Suprapubic skin (tissue), 4 donors: ENCODE results near the gene WDR4.

Source experiments
- EP300 ChIP-seq: sonication (generic); formaldehyde crosslinking; IDR thresholded peaks from one replicate; pipeline ENCODE4 v1.6.1; 2017; ENCODE audit warnings: antibody characterized with exemption
- POLR2A ChIP-seq, 2 donors: fragments of 450-650 bp; IDR thresholded peaks; one replicate each; pipeline ENCODE4 v1.6.1; 2017; ENCODE audit warnings: antibody characterized with exemption in 2 of 2, mild to moderate bottlenecking in 2 of 2, moderate library complexity in 2 of 2
- POLR2AphosphoS5 ChIP-seq, 3 donors: sonication (generic); formaldehyde crosslinking; IDR thresholded peaks; one replicate each; pipeline ENCODE4 v1.6.1; 2017; ENCODE audit warnings: antibody characterized with exemption in 3 of 3
- TF ChIP-seq, protein P1 (sequence below), 2 donors: fragments of 200-600 bp in 1 of 2; fragments of 450-650 bp in 1 of 2; sonication (generic) in 1 of 2; IDR thresholded peaks; one replicate each; pipeline ENCODE4 v1.5.1; 2016 to 2019; ENCODE audit warnings: antibody characterized with exemption in 2 of 2, mild to moderate bottlenecking in 1 of 2, moderate library complexity in 1 of 2

GRCh38 chr21:42857216-42857615 is 22.1 kb downstream of the WDR4 start:
- TF ChIP-seq, protein P1, sequence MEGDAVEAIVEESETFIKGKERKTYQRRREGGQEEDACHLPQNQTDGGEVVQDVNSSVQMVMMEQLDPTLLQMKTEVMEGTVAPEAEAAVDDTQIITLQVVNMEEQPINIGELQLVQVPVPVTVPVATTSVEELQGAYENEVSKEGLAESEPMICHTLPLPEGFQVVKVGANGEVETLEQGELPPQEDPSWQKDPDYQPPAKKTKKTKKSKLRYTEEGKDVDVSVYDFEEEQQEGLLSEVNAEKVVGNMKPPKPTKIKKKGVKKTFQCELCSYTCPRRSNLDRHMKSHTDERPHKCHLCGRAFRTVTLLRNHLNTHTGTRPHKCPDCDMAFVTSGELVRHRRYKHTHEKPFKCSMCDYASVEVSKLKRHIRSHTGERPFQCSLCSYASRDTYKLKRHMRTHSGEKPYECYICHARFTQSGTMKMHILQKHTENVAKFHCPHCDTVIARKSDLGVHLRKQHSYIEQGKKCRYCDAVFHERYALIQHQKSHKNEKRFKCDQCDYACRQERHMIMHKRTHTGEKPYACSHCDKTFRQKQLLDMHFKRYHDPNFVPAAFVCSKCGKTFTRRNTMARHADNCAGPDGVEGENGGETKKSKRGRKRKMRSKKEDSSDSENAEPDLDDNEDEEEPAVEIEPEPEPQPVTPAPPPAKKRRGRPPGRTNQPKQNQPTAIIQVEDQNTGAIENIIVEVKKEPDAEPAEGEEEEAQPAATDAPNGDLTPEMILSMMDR (IDR thresholded peaks at IDR 0.05) = no peak
- TF ChIP-seq POLR2AphosphoS5 (IDR thresholded peaks at IDR 0.05) (no peak), POLR2A (IDR thresholded peaks at IDR 0.05) (no peak), EP300 (no peak)
